ENCODE measurements around the gene HTRA3. TPM values are rescaled to one million over a fixed set of nuclear protein-coding genes. Genes with fewer than 3 reads are reported as not detected.

The HTRA3 gene
- not detected in 2 replicates for total RNA-seq (2014; rRNA removed; shearing (Covaris generic); ENCODE audit: low replicate concordance)

GRCh38 chr4:8269535-8270417 is at the start of gene HTRA3:
Gene HTRA3, plus strand, starts transcription at chr4:8269754. Its CDS starts 215 bp downstream, at chr4:8269969.
- Histone ChIP-seq H3K27me3 (ENCODE audit: low read length) (no peaks in the 10 kb centered on the region), H3K9me2 (replicated peaks; ENCODE audit: insufficient read depth, low read length) (no peaks in the 10 kb centered on the region), H3K27ac (ENCODE audit: low read length) (no peak within 1 kb of the TSS), H3K4me1 (ENCODE audit: low read length) (no peaks in the 10 kb centered on the region), H3K4me3 (ENCODE audit: low read length) (no peak within 1 kb of the TSS), H3K4me2 (ENCODE audit: low read depth, low read length, poor library complexity, severe bottlenecking) (no peak within 1 kb of the TSS), H3K79me2 (ENCODE audit: low read length) (no peaks in the 10 kb centered on the region), H3K36me3 (ENCODE audit: insufficient read depth, low read length) (no peaks in the 10 kb centered on the region), H4K20me1 (ENCODE audit: insufficient read depth, low read depth, low read length) (no peaks in the 10 kb centered on the region), H3K9me3 (ENCODE audit: low read length) (no peaks in the 10 kb centered on the region), H3K9ac (ENCODE audit: low read length) (no peak within 1 kb of the TSS), H2AFZ (ENCODE audit: low read length) (no peak within 1 kb of the TSS)
- no peak for DNase-seq

GRCh38 chr4:8220661-8221450 is 48.7 kb upstream of the HTRA3 start:
- H3K9me3 ChIP-seq (ENCODE audit: low read length), result no peaks in the 10 kb centered on the region
- no peaks in the 10 kb centered on the region for H3K79me2 ChIP-seq (ENCODE audit: low read length)
- no peak overlapping the region for H3K9ac ChIP-seq (ENCODE audit: low read length)
- no peaks in the 10 kb centered on the region for H3K9me2 ChIP-seq (replicated peaks; ENCODE audit: insufficient read depth, low read length)
- no peak overlapping the region for H3K4me3 ChIP-seq (ENCODE audit: low read length)
- H3K4me1 ChIP-seq (ENCODE audit: low read length), result no peaks in the 10 kb centered on the region
- H3K36me3 ChIP-seq (ENCODE audit: insufficient read depth, low read length), result no peaks in the 10 kb centered on the region
- no peak overlapping the region for H2AFZ ChIP-seq (ENCODE audit: low read length)
- H4K20me1 ChIP-seq (ENCODE audit: insufficient read depth, low read depth, low read length), result no peaks in the 10 kb centered on the region
- DNase-seq, result no peak
- H3K27ac ChIP-seq (ENCODE audit: low read length), result no peak overlapping the region
- H3K27me3 ChIP-seq (ENCODE audit: low read length), result no peaks in the 10 kb centered on the region
- H3K4me2 ChIP-seq (ENCODE audit: low read depth, low read length, poor library complexity, severe bottlenecking), result no peak overlapping the region

- no peak overlapping the region for H3K9ac ChIP-seq (ENCODE audit: low read length)
- no peak overlapping the region for H2AFZ ChIP-seq (ENCODE audit: low read length)
- H3K4me3 ChIP-seq (ENCODE audit: low read length), result no peak overlapping the region
- no peaks in the 10 kb centered on the region for H3K79me2 ChIP-seq (ENCODE audit: low read length)
- DNase-seq, result no peak
- no peaks in the 10 kb centered on the region for H3K9me3 ChIP-seq (ENCODE audit: low read length)
- no peaks in the 10 kb centered on the region for H3K9me2 ChIP-seq (replicated peaks; ENCODE audit: insufficient read depth, low read length)
- H3K4me2 ChIP-seq (ENCODE audit: low read depth, low read length, poor library complexity, severe bottlenecking), result no peak overlapping the region
- no peaks in the 10 kb centered on the region for H3K36me3 ChIP-seq (ENCODE audit: insufficient read depth, low read length)
- no peaks in the 10 kb centered on the region for H3K27me3 ChIP-seq (ENCODE audit: low read length)
- no peaks in the 10 kb centered on the region for H3K4me1 ChIP-seq (ENCODE audit: low read length)
- H3K27ac ChIP-seq (ENCODE audit: low read length), result no peak overlapping the region
- H4K20me1 ChIP-seq (ENCODE audit: insufficient read depth, low read depth, low read length), result no peaks in the 10 kb centered on the region
Measured at GRCh38 chr4:8221476-8221875, 48.1 kb upstream of the HTRA3 start.

- no peaks in the 10 kb centered on the region for H3K9me2 ChIP-seq (replicated peaks; ENCODE audit: insufficient read depth, low read length)
- no peak for DNase-seq
- H4K20me1 ChIP-seq (ENCODE audit: insufficient read depth, low read depth, low read length), result no peaks in the 10 kb centered on the region
- H3K4me3 ChIP-seq (ENCODE audit: low read length), result no peak overlapping the region
- H2AFZ ChIP-seq (ENCODE audit: low read length), result no peak overlapping the region
- H3K9me3 ChIP-seq (ENCODE audit: low read length), result no peaks in the 10 kb centered on the region
- no peaks in the 10 kb centered on the region for H3K4me1 ChIP-seq (ENCODE audit: low read length)
- no peaks in the 10 kb centered on the region for H3K36me3 ChIP-seq (ENCODE audit: insufficient read depth, low read length)
- H3K4me2 ChIP-seq (ENCODE audit: low read depth, low read length, poor library complexity, severe bottlenecking), result no peak overlapping the region
- no peaks in the 10 kb centered on the region for H3K27me3 ChIP-seq (ENCODE audit: low read length)
- no peak overlapping the region for H3K9ac ChIP-seq (ENCODE audit: low read length)
- no peak overlapping the region for H3K27ac ChIP-seq (ENCODE audit: low read length)
- no peaks in the 10 kb centered on the region for H3K79me2 ChIP-seq (ENCODE audit: low read length)
Measured at GRCh38 chr4:8221985-8222384, 47.6 kb upstream of the HTRA3 start.

- H3K27ac ChIP-seq (ENCODE audit: low read length), result no peak overlapping the region
- H3K79me2 ChIP-seq (ENCODE audit: low read length), result no peaks in the 10 kb centered on the region
- H3K4me3 ChIP-seq (ENCODE audit: low read length), result no peak overlapping the region
- no peak overlapping the region for H2AFZ ChIP-seq (ENCODE audit: low read length)
- H3K27me3 ChIP-seq (ENCODE audit: low read length), result no peaks in the 10 kb centered on the region
- no peaks in the 10 kb centered on the region for H3K9me3 ChIP-seq (ENCODE audit: low read length)
- no peak overlapping the region for H3K4me2 ChIP-seq (ENCODE audit: low read depth, low read length, poor library complexity, severe bottlenecking)
- no peak overlapping the region for H3K9ac ChIP-seq (ENCODE audit: low read length)
- no peaks in the 10 kb centered on the region for H4K20me1 ChIP-seq (ENCODE audit: insufficient read depth, low read depth, low read length)
- no peaks in the 10 kb centered on the region for H3K36me3 ChIP-seq (ENCODE audit: insufficient read depth, low read length)
- no peaks in the 10 kb centered on the region for H3K9me2 ChIP-seq (replicated peaks; ENCODE audit: insufficient read depth, low read length)
- no peak for DNase-seq
- no peaks in the 10 kb centered on the region for H3K4me1 ChIP-seq (ENCODE audit: low read length)
Measured at GRCh38 chr4:8222609-8223388, 46.8 kb upstream of the HTRA3 start.

GRCh38 chr4:8224267-8224974 is 45.1 kb upstream of the HTRA3 start:
- Histone ChIP-seq H3K9me2 (replicated peaks; ENCODE audit: insufficient read depth, low read length) (no peaks in the 10 kb centered on the region), H3K9ac (ENCODE audit: low read length) (no peak overlapping the region), H3K79me2 (ENCODE audit: low read length) (no peaks in the 10 kb centered on the region), H2AFZ (ENCODE audit: low read length) (no peak overlapping the region), H3K27ac (ENCODE audit: low read length) (no peak overlapping the region), H3K4me2 (ENCODE audit: low read depth, low read length, poor library complexity, severe bottlenecking) (no peak overlapping the region), H3K4me1 (ENCODE audit: low read length) (peaks cover 9% of the 10 kb centered on the region), H4K20me1 (ENCODE audit: insufficient read depth, low read depth, low read length) (no peaks in the 10 kb centered on the region), H3K36me3 (ENCODE audit: insufficient read depth, low read length) (no peaks in the 10 kb centered on the region), H3K4me3 (ENCODE audit: low read length) (no peak overlapping the region), H3K27me3 (ENCODE audit: low read length) (no peaks in the 10 kb centered on the region), H3K9me3 (ENCODE audit: low read length) (no peaks in the 10 kb centered on the region)
- DNase-seq, result no peak

GRCh38 chr4:8224975-8225625 is 44.5 kb upstream of the HTRA3 start:
- Histone ChIP-seq H3K9ac (ENCODE audit: low read length) (no peak overlapping the region), H3K36me3 (ENCODE audit: insufficient read depth, low read length) (no peaks in the 10 kb centered on the region)
- DNase-seq, result no peak

More at GRCh38 chr4:8224975-8225625, 44.5 kb upstream of the HTRA3 start:
- no peaks in the 10 kb centered on the region for H3K9me3 ChIP-seq (ENCODE audit: low read length)
- no peak overlapping the region for H3K4me3 ChIP-seq (ENCODE audit: low read length)
- no peak overlapping the region for H3K4me2 ChIP-seq (ENCODE audit: low read depth, low read length, poor library complexity, severe bottlenecking)
- H3K27me3 ChIP-seq (ENCODE audit: low read length), result no peaks in the 10 kb centered on the region
- no peak overlapping the region for H3K27ac ChIP-seq (ENCODE audit: low read length)
- H3K4me1 ChIP-seq (ENCODE audit: low read length), result peaks cover 9% of the 10 kb centered on the region
- H3K79me2 ChIP-seq (ENCODE audit: low read length), result no peaks in the 10 kb centered on the region
- no peak overlapping the region for H2AFZ ChIP-seq (ENCODE audit: low read length)
- H4K20me1 ChIP-seq (ENCODE audit: insufficient read depth, low read depth, low read length), result no peaks in the 10 kb centered on the region
- H3K9me2 ChIP-seq (replicated peaks; ENCODE audit: insufficient read depth, low read length), result no peaks in the 10 kb centered on the region
